GM19452 (cell line): Measurements from ENCODE around the gene ANKRD36B.
"Not testable (repeated sequence)": the region's sequence is repeated elsewhere in the genome, so short reads cannot be mapped to it uniquely, and the experiment has no call there.

Experiments used
- ATAC-seq: cut with Tn5 transposase; IDR thresholded peaks from one replicate; pipeline ENCODE4 v1.9.1; 2021; ENCODE audit not compliant: unreplicated experiment

The ANKRD36B gene

DNA sequence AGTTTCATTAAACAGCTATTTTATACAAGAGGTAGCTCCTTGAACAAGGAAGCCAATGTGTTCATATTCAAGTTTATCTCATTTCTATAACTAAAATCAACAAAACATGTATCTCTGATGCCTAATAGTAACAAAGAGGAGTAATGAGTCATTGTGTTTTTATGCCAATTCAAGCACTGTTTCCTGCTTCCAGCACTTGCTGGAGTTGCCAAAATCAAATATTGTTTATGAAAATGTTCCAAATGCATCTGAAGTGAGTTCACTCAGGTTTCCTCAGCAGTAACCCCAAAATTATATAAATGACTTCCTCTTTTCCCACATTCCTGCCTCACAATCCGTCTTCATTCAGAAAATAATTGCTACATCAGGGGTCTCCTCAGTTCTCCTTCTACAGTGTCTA, 39.2 kb downstream of the ANKRD36B start:
- ATAC-seq, result not testable (repeated sequence)

DNA sequence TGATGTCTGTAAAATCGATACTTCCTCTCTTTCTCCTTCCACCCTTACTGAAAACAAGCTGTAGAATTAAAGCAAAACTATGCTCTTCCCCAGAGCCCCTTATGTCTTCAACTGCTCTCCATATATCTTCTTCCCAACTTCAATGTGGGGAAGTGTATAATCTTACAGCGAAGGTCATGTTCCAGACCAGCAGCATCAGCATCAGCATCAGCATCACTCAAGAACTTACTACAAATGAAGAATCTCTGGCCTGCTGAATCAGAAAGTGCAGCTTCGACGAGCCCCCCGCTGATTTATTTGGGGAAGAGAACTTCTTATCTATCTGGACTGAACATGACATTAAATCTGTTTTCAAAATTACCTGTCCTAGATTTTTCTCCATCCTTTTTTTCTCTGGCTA, 40.6 kb downstream of the ANKRD36B start:
- not testable (repeated sequence) for ATAC-seq

DNA sequence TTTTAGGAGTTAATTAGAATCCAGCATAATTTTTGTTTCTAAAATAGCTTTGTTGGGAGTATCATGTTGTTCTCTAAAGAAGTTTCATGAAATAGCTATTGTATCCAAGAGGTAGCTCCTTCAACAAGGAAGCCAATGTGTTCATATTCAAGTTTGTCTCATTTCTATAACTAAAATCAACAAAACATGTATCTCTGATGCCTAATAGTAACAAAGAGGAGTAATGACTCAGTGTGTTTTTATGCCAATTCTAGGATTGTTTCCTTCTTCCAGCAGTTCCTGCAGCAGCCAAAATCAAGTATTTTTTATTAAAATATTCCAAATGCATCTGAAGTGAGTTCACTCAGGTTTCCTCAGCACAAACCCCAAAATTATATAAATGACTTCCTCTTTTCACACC, 41.1 kb downstream of the ANKRD36B start:
- ATAC-seq, result not testable (repeated sequence)

DNA sequence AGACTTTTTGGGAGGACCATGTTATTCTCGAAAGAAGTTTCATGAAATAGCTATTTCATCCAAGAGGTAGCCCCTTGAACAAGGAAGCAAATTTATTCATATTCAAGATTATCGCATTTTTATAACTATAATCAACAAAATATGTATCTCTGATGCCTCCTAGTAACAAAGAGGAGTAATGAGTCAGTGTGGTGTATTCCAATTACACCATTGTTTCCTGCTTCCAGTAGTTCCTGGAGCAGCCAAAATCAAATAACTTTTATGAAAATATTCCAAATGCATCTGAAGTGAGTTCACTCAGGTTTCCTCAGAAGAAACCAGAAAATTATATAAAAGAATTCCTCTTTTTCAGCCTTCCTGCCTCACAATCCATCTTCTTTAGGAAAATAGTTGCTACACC, 43.0 kb downstream of the ANKRD36B start:
- ATAC-seq, result no peak

DNA sequence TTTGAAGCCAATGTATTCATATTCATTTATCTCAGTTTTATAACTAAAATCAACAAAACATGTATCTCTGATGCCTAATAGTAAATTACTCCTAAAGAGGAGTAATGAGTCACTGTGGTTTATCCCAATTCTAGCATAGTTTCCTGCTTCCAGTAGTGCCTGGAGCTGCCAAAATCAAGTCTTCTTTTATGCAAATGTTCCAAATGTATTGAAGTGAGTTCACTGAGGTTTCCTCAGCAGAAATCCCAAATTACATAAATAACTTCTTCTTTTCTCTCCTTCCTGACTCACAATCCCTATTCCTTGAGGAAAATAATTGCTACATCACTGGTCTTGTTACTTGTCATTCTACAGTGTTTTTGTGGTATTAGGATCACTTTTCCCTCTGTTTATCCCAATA, 44.8 kb downstream of the ANKRD36B start:
- not testable (repeated sequence) for ATAC-seq

DNA sequence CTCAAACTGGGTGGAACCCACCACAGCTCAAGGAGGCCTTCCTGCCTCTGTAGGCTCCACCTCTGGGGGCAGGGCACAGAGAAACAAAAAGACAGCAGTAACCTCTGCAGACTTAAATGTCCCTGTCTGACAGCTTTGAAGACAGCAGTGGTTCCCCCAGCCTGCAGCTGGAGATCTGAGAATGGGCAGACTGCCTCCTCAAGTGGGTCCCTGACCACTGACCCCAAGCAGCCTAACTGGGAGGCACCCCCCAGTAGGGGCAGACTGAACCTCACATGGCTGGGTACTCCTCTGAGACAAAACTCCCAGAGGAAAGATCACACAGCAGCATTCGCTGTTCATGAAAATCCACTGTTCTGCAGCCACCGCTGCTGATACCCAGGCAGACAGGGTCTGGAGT, 63.8 kb downstream of the ANKRD36B start:
- not testable (repeated sequence) for ATAC-seq

DNA sequence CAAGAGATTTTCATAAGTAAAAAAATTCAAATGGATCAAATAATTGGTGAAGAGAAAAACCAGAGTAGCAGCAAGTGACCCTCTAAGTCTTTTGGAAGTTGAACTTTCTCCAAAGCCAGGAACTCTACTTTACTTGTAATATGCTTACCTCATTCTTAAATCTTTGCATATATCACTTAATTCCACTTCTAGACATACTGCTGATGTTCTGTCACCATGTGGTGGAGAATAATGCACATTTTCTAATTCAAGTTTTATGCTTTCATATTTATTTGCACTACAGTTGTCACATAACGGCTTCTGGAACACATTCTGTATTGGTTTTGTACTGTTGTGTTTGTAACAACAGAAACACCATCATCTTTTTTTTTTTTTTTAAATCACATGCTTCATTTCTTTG, 65.9 kb downstream of the ANKRD36B start:
- ATAC-seq, result not testable (repeated sequence)

DNA sequence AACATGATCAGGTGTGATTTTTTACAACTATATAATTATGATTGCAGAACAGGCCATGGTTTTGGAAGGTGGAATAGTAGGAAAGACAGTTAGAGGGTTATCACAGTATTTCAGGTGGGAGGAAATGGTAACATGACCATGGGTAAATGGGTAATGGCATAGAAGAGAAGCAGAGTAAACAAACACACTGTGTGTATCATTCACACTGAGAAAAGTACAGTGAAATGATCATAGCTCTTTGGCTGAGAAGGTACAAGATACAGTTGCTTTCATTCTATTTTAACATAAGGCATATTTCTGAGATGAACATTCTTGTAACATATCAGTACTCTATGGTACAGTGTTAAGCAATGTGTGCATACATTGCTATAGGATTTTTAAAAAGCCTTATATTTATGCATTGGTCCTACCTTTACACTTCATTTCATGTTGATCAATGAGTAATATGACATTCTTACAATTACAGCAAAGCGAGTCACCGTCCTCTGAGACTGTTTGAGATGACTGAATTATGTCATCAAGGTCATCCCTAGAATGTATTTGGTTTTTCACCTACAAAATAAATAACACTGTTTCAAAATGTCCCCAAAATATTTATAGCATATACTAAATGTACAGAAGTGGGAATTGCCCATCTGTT, 66.6 kb downstream of the ANKRD36B start:
- ATAC-seq, result not testable (repeated sequence)

DNA sequence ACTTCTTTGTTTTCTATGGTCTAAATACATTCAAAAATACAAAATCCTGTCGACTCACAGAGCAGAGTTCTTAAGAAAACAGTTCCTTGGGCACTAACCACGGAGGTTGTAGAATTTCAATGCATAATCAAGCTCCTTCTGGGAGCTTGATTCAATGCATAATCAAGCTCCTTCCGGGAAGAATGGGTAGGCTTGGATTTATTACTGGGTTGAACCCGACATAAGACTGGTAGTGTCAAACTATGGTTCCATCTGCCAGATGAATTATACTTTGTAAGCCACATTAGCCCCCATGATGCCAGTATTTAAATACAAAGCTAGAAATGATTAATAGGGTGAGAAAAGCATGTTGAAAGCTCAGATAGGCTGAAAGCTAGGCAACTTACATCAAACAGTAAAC, 94.0 kb downstream of the ANKRD36B start:
- not testable (repeated sequence) for ATAC-seq

DNA sequence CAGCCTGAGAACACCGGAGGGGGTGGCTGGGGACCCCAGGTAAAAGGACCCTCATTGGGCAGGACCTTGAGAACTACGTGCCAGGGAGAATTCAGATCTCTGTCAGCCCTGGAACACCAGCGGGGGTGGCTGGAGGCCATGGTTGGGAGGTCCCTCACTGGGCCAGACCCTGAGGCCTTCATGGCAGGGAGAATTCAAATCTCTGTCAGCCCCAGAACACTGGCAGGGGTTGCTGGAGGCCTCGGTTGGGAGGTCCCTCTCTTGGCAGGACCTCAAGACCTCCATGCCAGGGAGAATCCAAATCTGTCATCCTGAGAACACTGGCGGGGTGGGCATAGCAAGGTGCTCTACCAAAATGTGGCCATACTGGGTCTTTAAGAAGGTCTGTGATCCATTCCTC, 99.5 kb downstream of the ANKRD36B start:
- not testable (repeated sequence) for ATAC-seq
